Endothelial cell of hepatic sinusoid (primary cell): Measurements from ENCODE around the gene ACOT12.

Source experiments
- in situ Hi-C: cut with HindIII; loops from 2 replicates; pipeline ENCODE4 v1.10.0; 2017; ENCODE audit warnings: low sequenced_read_pairs

Gene ACOT12

DNA sequence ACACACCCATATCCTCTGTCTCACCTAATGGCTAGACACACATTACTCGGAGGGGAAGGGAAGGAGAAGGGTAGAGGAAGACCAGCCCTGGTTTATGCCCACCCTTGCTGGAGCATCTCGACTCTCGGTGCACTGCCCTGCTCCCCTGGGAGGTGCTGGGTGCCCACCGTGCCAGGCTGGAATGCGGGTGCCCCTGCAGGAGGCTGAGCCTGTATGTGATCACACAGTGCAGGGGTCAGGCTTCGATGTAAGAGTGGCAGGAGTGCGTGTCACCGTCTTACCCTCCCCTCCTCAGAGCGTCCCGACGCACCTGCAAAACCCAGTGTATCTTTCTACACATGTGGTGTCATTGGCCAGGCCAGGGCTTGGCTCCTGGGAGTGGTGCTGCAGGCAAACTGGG is 7.3 kb upstream of the ACOT12 start:
- in situ Hi-C loops: no loop called here

DNA sequence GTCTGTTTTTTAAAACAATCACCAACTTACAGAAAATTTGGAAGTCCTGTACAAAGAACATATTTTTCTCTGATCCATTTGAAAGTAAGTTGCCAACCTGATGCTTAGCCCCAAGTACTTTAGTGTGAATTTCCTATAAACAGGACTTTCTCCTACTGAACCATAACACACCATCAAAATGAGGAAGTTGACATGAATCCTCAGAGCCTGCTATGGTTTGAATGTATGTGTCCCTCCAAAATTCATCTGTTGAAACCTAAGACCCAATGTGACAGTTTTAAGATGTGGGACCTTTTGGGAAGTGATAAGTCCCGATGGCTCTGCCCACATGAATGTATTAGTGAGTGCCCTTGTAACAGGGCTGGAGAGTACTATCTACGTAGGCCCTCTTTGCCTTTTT is 6.4 kb upstream of the ACOT12 start:
- in situ Hi-C loops: no loop called here

DNA sequence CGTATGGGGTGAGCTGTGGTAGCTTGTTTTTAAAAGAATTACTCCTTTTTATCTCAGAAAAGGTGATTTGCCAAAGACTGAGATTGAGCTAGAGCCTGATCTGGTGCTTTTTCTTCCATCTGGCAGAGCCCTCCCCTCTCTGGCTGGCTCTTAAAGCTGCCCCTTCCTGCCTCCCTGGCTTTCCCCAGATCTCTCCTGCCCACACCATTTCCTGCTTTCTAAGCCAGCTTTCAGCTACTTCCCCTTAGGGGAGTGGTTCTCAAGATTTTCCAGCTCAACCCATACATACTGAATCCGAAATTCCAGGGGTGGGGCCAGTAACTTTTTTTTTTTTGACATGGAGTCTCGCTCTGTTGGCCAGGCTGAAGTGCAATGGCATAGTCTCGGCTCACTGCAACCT is 4.8 kb upstream of the ACOT12 start:
- in situ Hi-C loops: no loop called here

DNA sequence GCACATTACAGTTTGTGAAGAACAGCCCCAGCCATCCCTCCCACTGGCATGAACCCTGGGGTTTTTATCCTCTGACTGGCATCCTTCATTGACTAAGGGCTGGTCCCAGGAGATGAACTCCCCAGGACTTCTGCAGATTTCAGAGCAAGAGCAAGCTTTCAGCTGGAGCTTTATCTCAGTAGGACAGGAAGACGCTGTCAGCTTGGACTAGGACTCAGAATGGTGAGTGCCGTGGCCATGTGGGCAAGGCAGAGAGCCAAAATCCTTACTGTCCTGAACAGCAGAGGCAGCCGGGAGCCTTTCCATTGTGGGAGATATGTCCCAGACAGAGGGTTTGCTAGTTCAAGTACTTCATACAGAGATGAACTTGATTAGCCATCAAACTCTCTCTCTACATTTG is 3.2 kb upstream of the ACOT12 start:
- in situ Hi-C loops: no loop called here

DNA sequence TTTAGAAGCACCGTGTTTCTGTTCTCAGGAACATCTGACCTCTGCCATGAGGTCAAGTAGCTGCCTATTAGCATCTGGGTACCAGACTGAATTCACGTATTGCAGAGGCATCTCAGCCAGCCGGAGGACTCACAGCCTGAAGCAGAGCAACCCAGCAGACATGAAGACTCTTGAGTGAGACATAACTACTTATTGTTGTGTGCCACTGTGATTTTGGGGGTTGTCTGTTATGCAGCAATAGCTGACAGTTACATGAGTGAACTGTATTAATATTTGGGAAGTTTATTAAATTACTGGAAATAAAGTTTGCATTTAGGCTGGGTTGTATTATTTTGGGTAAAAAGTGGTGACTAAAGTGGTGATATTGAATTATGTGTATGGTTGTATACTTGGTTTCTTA is 1.3 kb upstream of the ACOT12 start:
- in situ Hi-C loops: no loop called here

DNA sequence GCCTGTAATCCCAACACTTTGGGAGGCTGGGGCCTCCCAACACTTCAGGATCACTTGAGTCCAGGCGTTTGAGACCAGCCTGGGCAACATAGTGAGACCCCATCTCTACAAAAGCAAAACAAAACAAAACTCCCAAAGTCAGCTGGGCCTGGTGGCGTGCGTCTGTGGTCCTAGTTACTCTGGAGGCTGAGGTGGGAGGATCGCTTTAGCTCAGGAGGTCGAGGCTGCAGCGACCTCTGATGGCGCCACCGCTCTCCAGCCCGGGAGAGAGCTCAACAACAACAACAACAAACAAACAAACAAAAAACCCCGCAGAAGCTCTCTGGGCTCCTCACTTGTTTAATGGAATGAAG is 528 bp downstream of the ACOT12 start:
- in situ Hi-C loops: no loop called here

DNA sequence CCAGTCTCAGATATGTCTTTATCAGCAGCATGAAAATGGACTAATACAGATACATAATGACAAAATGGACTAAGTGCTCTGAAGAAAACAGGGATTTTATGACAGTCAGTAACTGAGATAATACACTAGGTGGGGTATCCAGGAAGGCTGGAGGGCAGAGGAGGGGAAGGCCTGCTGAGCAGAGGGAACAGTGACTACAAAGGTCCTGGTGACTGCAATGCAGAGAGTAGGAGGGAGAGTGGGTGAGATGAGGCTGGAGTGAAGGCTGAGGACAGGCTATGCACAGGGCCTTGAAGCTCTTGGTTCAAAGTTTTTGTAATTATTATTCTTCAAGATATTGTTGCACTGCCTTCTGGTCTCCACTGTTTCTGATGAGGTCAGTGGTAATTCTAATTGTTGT is 4.9 kb downstream of the ACOT12 start:
- in situ Hi-C loops: no loop called here

DNA sequence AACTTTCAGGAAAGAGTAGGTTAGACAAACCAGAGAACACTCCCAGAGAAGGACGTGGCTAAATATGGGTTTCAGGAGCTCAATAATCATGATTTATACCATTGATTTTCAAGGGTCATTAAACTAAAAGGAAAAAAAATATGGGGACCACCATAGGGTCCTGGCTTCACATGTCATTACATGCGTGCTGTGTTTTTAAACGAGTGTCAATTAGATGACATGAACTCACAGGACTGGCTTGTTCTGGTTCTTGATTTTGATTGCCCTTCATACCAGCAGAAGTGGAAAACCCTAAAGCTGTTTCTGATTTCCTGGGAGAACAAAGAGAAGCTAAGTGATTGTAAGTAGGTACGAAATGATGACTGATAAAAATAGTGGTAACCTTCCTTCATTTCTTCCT is 5.8 kb downstream of the ACOT12 start:
- in situ Hi-C loops: no loop called here

DNA sequence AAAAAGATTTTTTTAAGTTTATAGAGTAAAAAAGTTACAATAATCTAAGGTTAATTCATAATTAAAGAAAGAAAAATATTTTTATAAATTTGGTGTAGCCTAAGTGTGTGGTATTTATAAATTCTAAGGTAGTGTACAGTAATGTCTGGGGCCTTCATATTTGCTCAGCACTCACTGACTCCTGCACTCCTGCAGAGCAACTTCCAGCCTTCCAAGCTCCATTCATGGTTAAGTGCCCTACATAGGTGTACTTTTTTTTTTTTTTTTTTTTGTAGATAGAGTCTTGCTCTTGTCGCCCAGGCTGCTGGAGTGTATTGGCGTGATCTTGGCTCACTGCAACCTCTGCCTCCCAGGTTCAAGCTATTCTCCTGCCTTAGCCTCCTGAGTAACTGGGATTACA is 10.1 kb downstream of the ACOT12 start:
- in situ Hi-C loops: no loop called here

DNA sequence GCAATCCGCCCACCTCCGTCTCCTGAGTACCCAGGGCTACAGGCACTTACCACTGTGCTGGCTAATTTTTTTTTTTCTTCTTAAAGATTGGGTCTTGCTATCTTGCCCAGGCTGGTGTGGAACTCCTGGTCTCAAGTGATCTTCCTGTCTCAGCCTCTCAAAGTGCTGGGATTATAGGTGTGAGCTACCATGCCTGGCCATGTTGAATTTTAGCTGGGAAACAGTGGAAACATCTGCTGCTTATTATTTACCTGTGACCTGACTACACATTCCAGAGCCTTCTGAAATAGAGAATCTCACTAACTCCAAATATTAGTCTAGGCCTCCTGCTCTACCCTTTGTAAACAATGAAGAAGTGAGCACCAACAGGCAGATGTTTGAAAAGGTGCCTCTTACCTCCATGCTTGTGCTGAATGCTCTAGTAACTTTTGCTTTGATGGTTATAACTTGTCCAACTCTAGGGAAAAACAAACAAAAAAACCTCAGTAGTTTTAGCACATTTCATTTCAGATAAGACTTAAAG is 22.5 kb downstream of the ACOT12 start:
- in situ Hi-C loops: no loop called here

DNA sequence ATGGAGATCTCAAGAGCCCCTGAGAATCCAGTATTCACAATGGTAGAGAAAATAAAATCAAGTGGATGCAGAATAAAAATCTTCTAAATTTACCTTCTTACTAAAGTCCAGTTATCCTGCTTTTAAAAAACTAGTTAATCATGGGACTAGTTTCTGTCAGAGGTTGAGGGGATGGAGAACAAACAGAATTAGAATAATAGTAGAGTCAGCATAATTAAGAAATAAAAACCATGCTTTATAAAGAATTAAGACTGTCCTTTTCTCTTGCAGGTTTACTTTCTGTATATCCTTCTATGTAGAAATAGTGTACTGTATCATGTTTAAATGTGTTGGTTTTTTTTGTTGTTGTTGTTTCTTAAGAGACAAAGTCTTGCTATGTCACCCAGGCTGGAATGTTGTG is 23.0 kb downstream of the ACOT12 start:
- in situ Hi-C loops: no loop called here

DNA sequence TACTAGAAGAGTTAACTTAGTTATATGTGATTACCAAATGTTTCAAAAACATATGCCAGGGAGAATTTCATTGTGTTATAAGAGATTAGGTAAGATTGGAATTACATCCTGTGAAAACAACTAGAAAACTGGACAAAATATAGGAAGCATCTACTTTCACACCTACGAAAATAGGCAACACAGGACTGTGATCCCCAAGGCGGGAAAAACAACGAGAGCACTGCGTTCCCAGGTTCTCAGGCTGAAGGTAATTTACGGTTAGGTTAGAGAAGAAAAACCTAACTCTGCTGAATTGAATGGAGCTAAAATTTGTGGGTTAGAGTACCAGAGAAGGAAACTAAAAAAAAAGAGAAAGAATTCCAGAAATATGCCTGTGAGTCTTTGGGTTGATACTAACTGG is 28.4 kb downstream of the ACOT12 start:
- in situ Hi-C loops: loop anchor here (5.0 kb wide), 1 partner anchor 38 kb away; no protein-coding TSS in a partner anchor

DNA sequence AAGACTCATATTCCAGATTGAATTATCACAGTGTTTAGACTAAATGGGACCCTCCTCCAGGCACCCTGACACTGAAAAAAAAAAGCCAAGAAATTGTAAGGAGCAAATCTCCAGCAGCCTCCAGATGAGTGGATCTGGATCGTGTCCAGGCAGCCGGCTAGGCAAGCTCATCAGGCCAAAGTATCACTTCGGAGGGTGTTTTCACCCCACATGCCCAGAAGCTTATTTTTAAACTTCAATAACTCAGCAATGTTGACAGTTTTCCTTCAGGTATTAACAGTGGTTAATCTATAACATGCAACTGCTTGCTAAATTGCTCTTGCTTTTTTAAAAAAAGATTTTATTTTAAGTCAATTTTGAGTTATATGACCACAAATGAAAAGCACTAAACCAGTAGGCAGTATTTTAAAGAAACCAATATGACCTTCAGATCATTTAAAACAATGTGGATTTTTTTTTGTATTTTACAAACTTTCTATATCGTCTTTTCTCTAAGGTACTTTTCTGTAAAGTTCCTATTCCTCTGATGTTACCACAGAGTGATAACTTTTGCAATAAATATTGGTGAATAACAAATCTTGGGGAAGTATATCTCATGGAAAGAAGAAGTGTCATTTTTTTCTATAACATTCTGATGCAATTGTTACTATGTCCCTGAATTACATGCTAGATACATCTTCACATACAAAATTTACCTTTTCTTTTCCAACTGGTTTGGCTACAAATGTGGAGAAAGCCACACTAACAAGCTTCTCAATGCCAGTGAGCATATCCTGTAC is 30.7 kb downstream of the ACOT12 start:
- in situ Hi-C loops: no loop called here

DNA sequence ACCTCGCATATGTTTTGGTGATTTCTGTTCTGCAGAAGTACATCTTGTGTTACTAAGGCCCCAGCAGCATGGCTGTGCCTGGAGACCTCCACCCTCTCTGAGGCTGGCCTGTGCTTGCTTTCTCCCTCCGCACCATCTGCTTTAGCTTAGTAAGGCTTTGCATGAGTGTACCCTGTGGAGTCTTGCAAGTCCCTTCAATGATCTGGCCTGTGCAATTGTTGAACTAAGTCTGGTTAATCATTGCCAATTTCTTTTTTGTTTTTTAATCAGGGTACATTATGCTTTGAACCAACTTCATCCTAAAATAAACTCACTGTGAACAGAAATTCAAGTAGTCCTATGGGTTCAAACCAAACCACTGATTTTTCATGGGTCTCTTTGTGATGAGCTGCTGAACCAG is 32.3 kb downstream of the ACOT12 start:
- in situ Hi-C loops: no loop called here

DNA sequence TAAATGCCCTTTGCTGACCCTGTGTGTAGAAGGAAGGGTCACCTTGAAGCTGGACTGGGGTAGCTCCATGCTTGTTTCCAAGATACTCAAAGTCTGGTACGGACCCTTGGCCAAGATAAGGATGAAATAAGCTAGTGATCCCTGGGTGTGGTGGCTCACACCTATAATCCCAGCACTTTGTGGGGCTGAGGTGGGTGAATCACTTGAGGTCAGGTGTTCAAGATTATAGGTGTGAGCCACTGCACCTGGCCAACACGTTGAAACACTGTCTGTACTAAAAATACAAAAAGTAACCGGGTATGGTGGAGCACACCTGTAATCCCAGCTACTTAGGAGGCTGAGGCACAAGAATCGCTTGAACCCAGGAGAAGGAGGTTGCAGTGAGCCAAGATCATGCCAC is 33.3 kb downstream of the ACOT12 start:
- in situ Hi-C loops: no loop called here

DNA sequence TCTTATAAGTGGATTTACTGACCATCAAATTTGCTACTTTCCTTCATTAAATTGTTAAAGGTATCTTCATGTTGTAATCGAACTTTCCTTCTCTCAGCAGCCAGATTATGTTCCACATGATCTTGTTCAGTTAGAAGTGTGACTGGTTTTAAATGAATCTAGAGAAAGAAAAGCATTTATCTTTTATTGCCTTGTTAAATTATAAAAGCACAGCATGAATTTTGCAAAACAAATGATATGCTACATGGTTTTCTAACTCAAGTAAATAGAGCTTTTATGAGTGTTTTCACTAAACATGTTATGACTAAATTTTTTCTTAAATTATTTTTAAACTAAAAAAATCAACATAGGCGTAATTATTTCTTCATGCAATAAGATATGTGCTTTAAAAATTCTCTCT is 34.1 kb downstream of the ACOT12 start:
- in situ Hi-C loops: no loop called here

DNA sequence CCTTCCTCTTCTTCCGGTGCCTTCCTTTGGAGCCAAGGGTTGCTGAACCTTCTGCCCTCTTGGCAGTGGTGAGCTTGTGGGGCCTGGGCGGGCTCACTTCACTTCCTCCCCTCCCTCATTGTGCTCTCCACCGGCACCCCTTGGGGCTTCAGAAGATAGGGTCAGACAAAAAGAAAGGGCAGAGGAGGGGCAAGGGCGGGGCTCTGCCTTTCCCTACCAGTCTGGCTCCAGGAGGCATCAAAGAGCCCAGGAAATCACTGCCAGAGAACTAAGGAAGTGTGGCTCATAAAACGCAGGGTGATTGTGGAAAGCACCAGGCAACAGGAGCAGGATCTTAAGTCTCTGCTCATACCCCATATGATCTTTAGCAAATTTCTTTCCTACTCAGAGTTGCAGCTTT is 34.8 kb downstream of the ACOT12 start:
- in situ Hi-C loops: no loop called here

DNA sequence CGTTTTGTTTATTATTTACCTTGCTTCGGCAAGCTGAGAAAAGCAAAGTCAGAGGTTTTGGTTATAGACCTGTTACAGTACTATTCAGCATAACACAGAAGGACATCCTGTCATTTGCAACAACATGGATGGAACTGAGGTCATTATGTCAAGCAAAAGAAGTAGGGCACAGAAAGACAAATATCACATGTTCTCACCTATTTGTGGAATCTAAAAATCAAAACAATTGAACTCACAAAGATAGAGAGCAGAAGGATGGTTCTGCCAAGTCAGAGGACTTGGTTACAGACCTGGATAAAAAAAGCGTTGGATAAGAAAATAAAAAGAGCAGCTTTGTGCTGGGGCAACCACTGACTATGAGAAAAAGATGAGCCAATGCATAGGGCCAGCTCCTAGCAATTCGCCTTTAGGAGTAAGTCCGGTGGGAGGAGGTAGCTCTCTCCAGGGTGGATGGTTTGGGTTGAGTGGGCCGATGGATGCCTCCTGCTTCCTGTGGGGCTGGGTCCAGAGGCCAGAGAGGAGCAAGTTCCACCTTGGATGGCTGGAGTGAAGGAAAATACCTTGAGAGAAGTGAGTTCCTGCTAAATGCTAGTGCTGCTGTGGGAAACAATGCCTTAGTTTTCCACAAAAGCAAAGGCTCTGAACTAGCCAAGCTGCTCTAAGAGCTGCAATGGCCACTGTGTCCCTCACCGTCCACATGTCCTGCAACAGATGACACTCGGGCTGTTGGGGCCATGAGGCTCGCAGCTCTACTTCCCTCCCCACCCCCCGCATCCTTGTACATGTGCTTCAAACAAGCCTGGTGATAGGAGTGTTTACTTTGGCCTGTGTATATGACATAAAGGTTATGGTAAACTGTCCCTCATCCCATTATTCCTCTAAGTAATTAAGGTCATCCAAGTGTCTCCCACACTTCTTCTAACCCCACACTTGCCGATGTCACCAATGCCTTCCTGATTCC is 38.4 kb downstream of the ACOT12 start:
- in situ Hi-C loops: no loop called here

DNA sequence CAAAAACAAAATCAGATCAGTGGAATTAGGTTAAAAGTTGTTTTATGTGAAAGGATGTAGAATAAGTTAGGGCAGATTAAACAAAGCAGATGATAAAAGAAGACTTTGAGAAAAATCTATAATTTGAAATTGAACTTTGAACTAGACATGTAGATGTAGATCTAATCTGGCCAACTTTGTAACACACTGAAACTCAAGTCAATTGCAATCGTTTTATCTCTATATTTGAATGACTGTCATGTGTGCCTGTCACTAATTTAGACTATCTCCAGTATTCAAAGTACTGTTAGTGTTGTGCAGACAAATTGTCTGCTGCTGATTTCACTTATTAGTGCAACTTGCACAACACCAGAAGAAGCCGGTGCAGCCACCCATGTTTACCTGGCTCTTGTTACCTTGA is 39.8 kb downstream of the ACOT12 start:
- in situ Hi-C loops: no loop called here

DNA sequence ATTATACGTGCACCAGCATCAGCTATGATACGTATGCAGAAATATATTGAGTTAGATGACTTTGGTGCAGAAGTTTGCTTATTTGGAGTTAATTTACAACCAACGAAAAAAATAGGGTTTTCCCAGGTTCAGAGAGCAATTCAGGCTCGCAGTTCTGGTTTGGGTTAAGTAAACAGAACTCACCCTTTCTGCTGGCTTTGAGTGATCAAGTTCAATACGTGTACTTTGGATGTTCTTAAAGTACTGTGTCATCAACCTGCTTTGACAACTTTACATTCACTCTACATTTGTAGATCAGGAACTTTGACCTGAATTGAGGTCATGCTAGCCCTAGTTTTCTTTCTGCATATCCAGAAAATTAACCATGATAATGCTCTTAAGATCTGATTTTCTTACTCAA is 40.7 kb downstream of the ACOT12 start:
- in situ Hi-C loops: no loop called here

DNA sequence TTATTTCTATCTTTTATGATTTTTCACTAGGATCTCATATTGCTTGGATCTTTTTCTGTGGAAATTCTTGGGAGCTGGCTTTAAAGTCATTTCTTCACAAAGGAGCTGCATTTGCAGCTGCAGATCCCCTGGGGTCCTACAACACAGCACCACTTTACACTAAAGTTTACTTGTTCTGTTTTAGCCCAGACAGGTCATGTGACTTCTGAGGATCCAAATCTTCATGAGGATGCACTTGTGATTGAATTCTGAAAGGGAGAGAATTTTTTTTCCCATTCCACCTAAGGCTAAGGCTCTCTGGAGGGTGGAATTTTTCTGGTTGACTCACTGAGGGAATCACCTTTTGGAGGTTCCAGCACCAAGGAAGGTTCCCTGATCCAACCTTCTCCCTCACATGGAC is 43.4 kb downstream of the ACOT12 start:
- in situ Hi-C loops: no loop called here

DNA sequence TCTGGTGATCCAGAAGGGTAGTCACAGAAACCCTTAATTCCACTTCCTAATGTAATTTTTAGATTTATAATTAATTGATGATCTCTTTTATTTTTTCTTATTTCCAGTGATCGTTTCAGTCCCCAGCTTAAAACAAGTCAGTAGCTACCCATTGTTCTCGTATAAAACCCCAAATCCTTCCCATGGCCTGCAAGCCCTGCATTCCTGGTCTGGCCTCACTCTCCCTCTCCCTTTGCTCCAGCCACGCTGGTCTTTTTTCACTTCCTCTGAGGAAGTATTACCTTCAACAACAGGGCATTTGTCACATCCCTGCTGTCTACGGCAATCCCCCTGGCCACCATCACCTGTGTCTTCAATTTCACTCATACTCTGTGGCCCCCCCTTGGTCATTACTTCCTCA is 44.8 kb downstream of the ACOT12 start:
- in situ Hi-C loops: no loop called here
